HEK293 (cell line): ENCODE measurements around the gene CDK6.
A peak's percentile ranks its signal among the peaks of the same experiment; 100 is the strongest.

Experiments used
- CTCF ChIA-PET: fragments of 350-600 bp; formaldehyde crosslinking; extraction: SDS; loops from one replicate; lab custom pipeline; 2021; ENCODE audit warnings: antibody characterized with exemption; lab: Yijun Ruan, JAX
- POLR2A ChIA-PET: fragments of 300-600 bp; formaldehyde crosslinking; extraction: SDS; loops from one replicate; lab custom pipeline; 2020; ENCODE audit warnings: antibody characterized with exemption, inconsistent platforms; lab: Yijun Ruan, JAX
- H3K27ac ChIP-seq: fragments of 200-500 bp; sonication (Bioruptor generic); 2 replicates; pipeline ENCODE4 v1.5.1; 2014; ENCODE audit warnings: low read depth, low read length, control low read depth, inconsistent platforms; ENCODE audit errors: extremely low read depth
- H3K36me3 ChIP-seq, 2 experiments: fragments of 200-500 bp in 1 of 2; sonication (Bioruptor generic) in 1 of 2; 1 replicate in 1 of 2; 2 replicates in 1 of 2; pipeline ENCODE4 v1.5.1; 2014 to 2017; ENCODE audit warnings: inconsistent platforms in 2 of 2, low read length in 2 of 2; ENCODE audit not compliant: control insufficient read depth in 2 of 2, insufficient read depth in 1 of 2
- H3K4me1 ChIP-seq: fragments of 200-500 bp; sonication (Bioruptor generic); 2 replicates; pipeline ENCODE4 v1.5.1; 2014; ENCODE audit warnings: mild to moderate bottlenecking, low read length, inconsistent platforms; ENCODE audit not compliant: control insufficient read depth, insufficient read depth
- H3K4me3 ChIP-seq: 2 replicates; pipeline ENCODE4 v1.5.1; 2011; ENCODE audit warnings: low read depth, mild to moderate bottlenecking, control low read depth, low read length, moderate library complexity
- H3K9me3 ChIP-seq: fragments of 200-500 bp; sonication (Bioruptor generic); 2 replicates; pipeline ENCODE4 v1.5.1; 2014; ENCODE audit warnings: low read depth, low read length, inconsistent platforms; ENCODE audit not compliant: control insufficient read depth, insufficient read depth
- GLIS1 ChIP-seq: fragments of 450-650 bp; formaldehyde crosslinking; IDR thresholded peaks from 2 replicates; pipeline ENCODE4 v1.5.1; 2016; ENCODE audit warnings: missing biosample characterization, missing genetic modification characterization
- HOXC10 ChIP-seq: sonication (generic); formaldehyde crosslinking; IDR thresholded peaks from 2 replicates; pipeline ENCODE4 v1.8.1; 2023; ENCODE audit warnings: mild to moderate bottlenecking, missing genetic modification reagents
- IKZF3 ChIP-seq: fragments of 450-650 bp; IDR thresholded peaks from 2 replicates; pipeline ENCODE4 v1.5.0; 2018; ENCODE audit warnings: missing biosample characterization, mild to moderate bottlenecking, missing genetic modification characterization, moderate library complexity
- KLF9 ChIP-seq: fragments of 450-650 bp; formaldehyde crosslinking; IDR thresholded peaks from 2 replicates; pipeline ENCODE4 v1.5.1; 2016; ENCODE audit warnings: missing biosample characterization, missing genetic modification characterization, low read depth
- MYNN ChIP-seq: fragments of 450-650 bp; formaldehyde crosslinking; IDR thresholded peaks from 2 replicates; pipeline ENCODE4 v1.5.1; 2016; ENCODE audit warnings: missing biosample characterization, missing genetic modification characterization, borderline replicate concordance
- OSR2 ChIP-seq: fragments of 450-650 bp; formaldehyde crosslinking; IDR thresholded peaks from 2 replicates; pipeline ENCODE4 v1.5.1; 2016; ENCODE audit warnings: missing biosample characterization, missing genetic modification characterization
- SP2 ChIP-seq: fragments of 450-650 bp; formaldehyde crosslinking; IDR thresholded peaks from 2 replicates; pipeline ENCODE4 v1.5.1; 2016; ENCODE audit warnings: missing biosample characterization, missing genetic modification characterization
- YY1 ChIP-seq: fragments of 450-650 bp; formaldehyde crosslinking; IDR thresholded peaks from 2 replicates; pipeline ENCODE4 v1.5.1; 2018; ENCODE audit warnings: missing biosample characterization, missing genetic modification characterization
- ZIC2 ChIP-seq: fragments of 450-650 bp; formaldehyde crosslinking; IDR thresholded peaks from 2 replicates; pipeline ENCODE4 v1.5.1; 2016; ENCODE audit warnings: missing biosample characterization, missing genetic modification characterization
- ZNF174 ChIP-seq: fragments of 450-650 bp; formaldehyde crosslinking; IDR thresholded peaks from 2 replicates; pipeline ENCODE4 v1.5.0; 2017; ENCODE audit warnings: missing biosample characterization, mild to moderate bottlenecking, missing genetic modification characterization
- ZNF2 ChIP-seq: fragments of 450-650 bp; formaldehyde crosslinking; IDR thresholded peaks from 2 replicates; pipeline ENCODE4 v1.5.1; 2016; ENCODE audit warnings: missing biosample characterization, missing genetic modification characterization
- ZNF211 ChIP-seq: fragments of 450-650 bp; formaldehyde crosslinking; IDR thresholded peaks from 2 replicates; pipeline ENCODE4 v1.5.1; 2016; ENCODE audit warnings: low read depth, missing biosample characterization, missing genetic modification characterization
- ZNF274 ChIP-seq, 2 experiments: fragments of 200-500 bp in 1 of 2; fragments of 450-650 bp in 1 of 2; sonication (Bioruptor generic) in 1 of 2; formaldehyde crosslinking in 1 of 2; IDR thresholded peaks; 2 replicates each; pipeline versions ENCODE4 v1.5.1 to v1.6.1; 2014 to 2016; ENCODE audit warnings: borderline replicate concordance in 1 of 2, inconsistent platforms in 1 of 2, low read length in 1 of 2, missing biosample characterization in 1 of 2, missing genetic modification characterization in 1 of 2
- ZNF324 ChIP-seq: fragments of 450-650 bp; formaldehyde crosslinking; IDR thresholded peaks from 2 replicates; pipeline ENCODE4 v1.5.1; 2016; ENCODE audit warnings: missing biosample characterization, missing genetic modification characterization
- ZNF394 ChIP-seq: fragments of 450-650 bp; formaldehyde crosslinking; IDR thresholded peaks from 2 replicates; pipeline ENCODE4 v1.5.1; 2016; ENCODE audit warnings: missing biosample characterization, missing genetic modification characterization, mild to moderate bottlenecking, moderate library complexity, borderline replicate concordance
- ZNF404 ChIP-seq: fragments of 450-650 bp; formaldehyde crosslinking; IDR thresholded peaks from 2 replicates; pipeline ENCODE4 v1.5.1; 2017; ENCODE audit warnings: missing biosample characterization, missing genetic modification characterization
- ZNF426 ChIP-seq: fragments of 450-650 bp; formaldehyde crosslinking; IDR thresholded peaks from 2 replicates; pipeline ENCODE4 v1.5.1; 2017; ENCODE audit warnings: missing biosample characterization, missing genetic modification characterization, mild to moderate bottlenecking, inconsistent platforms, moderate library complexity
- ZNF521 ChIP-seq: fragments of 450-650 bp; formaldehyde crosslinking; IDR thresholded peaks from 2 replicates; pipeline ENCODE4 v1.5.1; 2017; ENCODE audit warnings: missing biosample characterization, mild to moderate bottlenecking, missing genetic modification characterization
- ZNF629 ChIP-seq: fragments of 450-650 bp; formaldehyde crosslinking; IDR thresholded peaks from 2 replicates; pipeline ENCODE4 v1.5.1; 2017; ENCODE audit warnings: missing biosample characterization, missing genetic modification characterization
- ZNF660 ChIP-seq: fragments of 450-650 bp; IDR thresholded peaks from 2 replicates; pipeline ENCODE4 v1.5.1; 2018; ENCODE audit warnings: missing biosample characterization, mild to moderate bottlenecking, missing genetic modification characterization
- ZNF707 ChIP-seq: fragments of 450-650 bp; formaldehyde crosslinking; IDR thresholded peaks from 2 replicates; pipeline ENCODE4 v1.5.1; 2016; ENCODE audit warnings: missing biosample characterization, missing genetic modification characterization
- ZNF791 ChIP-seq: fragments of 450-650 bp; formaldehyde crosslinking; IDR thresholded peaks from 2 replicates; pipeline ENCODE4 v1.5.1; 2016; ENCODE audit warnings: missing biosample characterization, missing genetic modification characterization
- TF ChIP-seq, protein P1 (sequence below): fragments of 450-650 bp; formaldehyde crosslinking; IDR thresholded peaks from 2 replicates; pipeline ENCODE4 v1.5.1; 2017; ENCODE audit warnings: missing biosample characterization, missing genetic modification characterization
- TF ChIP-seq, protein P2 (sequence below): fragments of 450-650 bp; formaldehyde crosslinking; IDR thresholded peaks from 2 replicates; pipeline ENCODE4 v1.5.1; 2016; ENCODE audit warnings: missing biosample characterization, missing genetic modification characterization
- TF ChIP-seq, protein P3 (sequence below): fragments of 450-650 bp; formaldehyde crosslinking; IDR thresholded peaks from 2 replicates; pipeline ENCODE4 v1.5.1; 2016; ENCODE audit warnings: missing biosample characterization, missing genetic modification characterization
- TF ChIP-seq, protein P4 (sequence below): fragments of 450-650 bp; formaldehyde crosslinking; IDR thresholded peaks from 2 replicates; pipeline ENCODE4 v1.5.1; 2016; ENCODE audit warnings: missing biosample characterization, missing genetic modification characterization
- TF ChIP-seq, protein P5 (sequence below): fragments of 450-650 bp; formaldehyde crosslinking; IDR thresholded peaks from 2 replicates; pipeline ENCODE4 v1.5.1; 2016; ENCODE audit warnings: missing biosample characterization, missing genetic modification characterization
- TF ChIP-seq, protein P6 (sequence below): fragments of 450-650 bp; formaldehyde crosslinking; IDR thresholded peaks from 2 replicates; pipeline ENCODE4 v1.5.1; 2017; ENCODE audit warnings: missing biosample characterization, missing genetic modification characterization
- TF ChIP-seq, protein P7 (sequence below): fragments of 450-650 bp; formaldehyde crosslinking; IDR thresholded peaks from 2 replicates; pipeline ENCODE4 v1.5.1; 2016; ENCODE audit warnings: missing biosample characterization, missing genetic modification characterization

The CDK6 gene

DNA sequence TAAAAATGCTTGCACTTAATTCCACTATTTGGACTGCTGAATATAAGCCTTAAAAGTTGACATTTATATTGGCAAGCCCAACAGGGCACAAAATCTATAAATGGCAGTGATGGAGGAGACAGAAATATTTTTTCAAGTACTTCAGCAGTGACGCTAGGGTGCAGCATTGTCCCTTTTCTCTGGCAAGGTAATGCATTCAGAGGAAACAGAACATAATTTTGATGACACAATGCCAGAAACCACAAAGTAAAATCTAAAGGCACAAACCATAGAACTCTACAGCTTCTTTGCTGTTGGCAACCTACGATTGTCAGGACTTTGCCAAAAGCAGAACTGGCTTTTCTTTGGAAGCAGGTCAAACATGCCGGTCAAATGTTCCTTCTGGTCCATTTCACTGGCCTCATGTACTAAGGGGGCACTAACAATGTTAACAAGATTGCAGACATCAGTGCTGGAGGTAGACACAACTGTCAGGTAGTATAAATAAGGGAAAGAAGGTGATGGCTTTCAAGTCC lies 215.3 kb downstream of the CDK6 start (continued):
- TF ChIP-seq ZNF274 (IDR thresholded peaks at IDR 0.05; ENCODE audit: low read length) (no peak), ZNF274 (tag by site-specific recombination; IDR thresholded peaks at IDR 0.05; ENCODE audit: borderline replicate concordance) (no peak), MYNN (tag by site-specific recombination) (no peak), SP2 (tag by site-specific recombination) (no peak), ZNF629 (peak; percentile 41; the same call in 1 of the 2 replicates), ZNF521 (tag by site-specific recombination) (no peak), ZNF324 (tag by site-specific recombination) (no peak), ZNF2 (tag by site-specific recombination) (peak; percentile 45; the same call in 1 of the 2 replicates), IKZF3 (tag by site-specific recombination) (no peak), ZNF660 (peak; percentile 64; the same call in 1 of the 2 replicates), ZNF394 (tag by site-specific recombination) (no peak)
- TF ChIP-seq, protein P1, sequence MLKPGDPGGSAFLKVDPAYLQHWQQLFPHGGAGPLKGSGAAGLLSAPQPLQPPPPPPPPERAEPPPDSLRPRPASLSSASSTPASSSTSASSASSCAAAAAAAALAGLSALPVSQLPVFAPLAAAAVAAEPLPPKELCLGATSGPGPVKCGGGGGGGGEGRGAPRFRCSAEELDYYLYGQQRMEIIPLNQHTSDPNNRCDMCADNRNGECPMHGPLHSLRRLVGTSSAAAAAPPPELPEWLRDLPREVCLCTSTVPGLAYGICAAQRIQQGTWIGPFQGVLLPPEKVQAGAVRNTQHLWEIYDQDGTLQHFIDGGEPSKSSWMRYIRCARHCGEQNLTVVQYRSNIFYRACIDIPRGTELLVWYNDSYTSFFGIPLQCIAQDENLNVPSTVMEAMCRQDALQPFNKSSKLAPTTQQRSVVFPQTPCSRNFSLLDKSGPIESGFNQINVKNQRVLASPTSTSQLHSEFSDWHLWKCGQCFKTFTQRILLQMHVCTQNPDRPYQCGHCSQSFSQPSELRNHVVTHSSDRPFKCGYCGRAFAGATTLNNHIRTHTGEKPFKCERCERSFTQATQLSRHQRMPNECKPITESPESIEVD (tag by site-specific recombination), result no peak
- TF ChIP-seq, protein P2, sequence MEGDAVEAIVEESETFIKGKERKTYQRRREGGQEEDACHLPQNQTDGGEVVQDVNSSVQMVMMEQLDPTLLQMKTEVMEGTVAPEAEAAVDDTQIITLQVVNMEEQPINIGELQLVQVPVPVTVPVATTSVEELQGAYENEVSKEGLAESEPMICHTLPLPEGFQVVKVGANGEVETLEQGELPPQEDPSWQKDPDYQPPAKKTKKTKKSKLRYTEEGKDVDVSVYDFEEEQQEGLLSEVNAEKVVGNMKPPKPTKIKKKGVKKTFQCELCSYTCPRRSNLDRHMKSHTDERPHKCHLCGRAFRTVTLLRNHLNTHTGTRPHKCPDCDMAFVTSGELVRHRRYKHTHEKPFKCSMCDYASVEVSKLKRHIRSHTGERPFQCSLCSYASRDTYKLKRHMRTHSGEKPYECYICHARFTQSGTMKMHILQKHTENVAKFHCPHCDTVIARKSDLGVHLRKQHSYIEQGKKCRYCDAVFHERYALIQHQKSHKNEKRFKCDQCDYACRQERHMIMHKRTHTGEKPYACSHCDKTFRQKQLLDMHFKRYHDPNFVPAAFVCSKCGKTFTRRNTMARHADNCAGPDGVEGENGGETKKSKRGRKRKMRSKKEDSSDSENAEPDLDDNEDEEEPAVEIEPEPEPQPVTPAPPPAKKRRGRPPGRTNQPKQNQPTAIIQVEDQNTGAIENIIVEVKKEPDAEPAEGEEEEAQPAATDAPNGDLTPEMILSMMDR (tag by site-specific recombination), result peak; percentile 43; the same call in 1 of the 2 replicates
- TF ChIP-seq, protein P3, sequence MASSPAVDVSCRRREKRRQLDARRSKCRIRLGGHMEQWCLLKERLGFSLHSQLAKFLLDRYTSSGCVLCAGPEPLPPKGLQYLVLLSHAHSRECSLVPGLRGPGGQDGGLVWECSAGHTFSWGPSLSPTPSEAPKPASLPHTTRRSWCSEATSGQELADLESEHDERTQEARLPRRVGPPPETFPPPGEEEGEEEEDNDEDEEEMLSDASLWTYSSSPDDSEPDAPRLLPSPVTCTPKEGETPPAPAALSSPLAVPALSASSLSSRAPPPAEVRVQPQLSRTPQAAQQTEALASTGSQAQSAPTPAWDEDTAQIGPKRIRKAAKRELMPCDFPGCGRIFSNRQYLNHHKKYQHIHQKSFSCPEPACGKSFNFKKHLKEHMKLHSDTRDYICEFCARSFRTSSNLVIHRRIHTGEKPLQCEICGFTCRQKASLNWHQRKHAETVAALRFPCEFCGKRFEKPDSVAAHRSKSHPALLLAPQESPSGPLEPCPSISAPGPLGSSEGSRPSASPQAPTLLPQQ, result no peak

DNA sequence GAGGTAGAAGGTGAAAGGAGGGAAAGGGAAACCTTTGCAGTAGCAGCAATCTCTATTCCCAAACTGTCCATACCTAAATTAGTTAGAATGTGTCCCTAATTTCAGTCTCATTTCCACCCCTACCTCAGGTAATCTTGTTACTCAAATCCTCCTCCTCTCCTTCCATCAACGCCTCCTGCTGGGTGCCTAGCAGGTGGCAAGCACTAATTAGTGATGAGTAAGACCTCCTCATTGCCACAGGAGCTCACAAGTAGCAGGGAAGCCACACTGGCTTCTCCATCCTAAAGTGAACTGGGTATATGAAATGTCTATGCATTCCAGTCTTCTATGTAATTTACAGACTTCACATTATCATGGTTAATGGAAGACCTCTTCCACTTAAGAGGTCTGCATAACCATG lies 220.5 kb downstream of the CDK6 start:
- peaks cover 0 to 25% of the 10 kb centered on the region in 2 experiments; a peak in 1 of 3 replicates for H3K36me3 ChIP-seq
- CTCF ChIA-PET, result interaction anchor here (1.0 kb wide), 1 partner anchor 444 kb away, joined by 3 read pairs; no protein-coding TSS in a partner anchor
- H3K27ac ChIP-seq, result no peak overlapping the region
- H3K4me3 ChIP-seq, result no peak overlapping the region
- POLR2A ChIA-PET, result no interaction called here
- H3K9me3 ChIP-seq, result no peaks in the 10 kb centered on the region
- no peaks in the 10 kb centered on the region for H3K4me1 ChIP-seq
- TF ChIP-seq, protein P4, sequence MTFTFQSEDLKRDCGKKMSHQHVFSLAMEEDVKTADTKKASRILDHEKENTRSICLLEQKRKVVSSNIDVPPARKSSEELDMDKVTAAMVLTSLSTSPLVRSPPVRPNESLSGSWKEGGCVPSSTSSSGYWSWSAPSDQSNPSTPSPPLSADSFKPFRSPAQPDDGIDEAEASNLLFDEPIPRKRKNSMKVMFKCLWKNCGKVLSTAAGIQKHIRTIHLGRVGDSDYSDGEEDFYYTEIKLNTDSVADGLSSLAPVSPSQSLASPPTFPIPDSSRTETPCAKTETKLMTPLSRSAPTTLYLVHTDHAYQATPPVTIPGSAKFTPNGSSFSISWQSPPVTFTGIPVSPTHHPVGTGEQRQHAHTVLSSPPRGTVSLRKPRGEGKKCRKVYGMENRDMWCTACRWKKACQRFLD (tag by site-specific recombination), result no peak
- TF ChIP-seq GLIS1 (peak; percentile 87), ZNF211 (no peak), ZNF791 (no peak), ZNF707 (tag by site-specific recombination) (no peak), ZNF404 (tag by site-specific recombination) (no peak), HOXC10 (CRISPR knock-in tag) (no peak), OSR2 (tag by site-specific recombination) (peak; percentile 73), ZIC2 (tag by site-specific recombination) (0 out of 2 replicates have a peak, but pooled peaks have one; percentile 16), ZNF426 (no peak), KLF9 (tag by site-specific recombination) (no peak), YY1 (tag by site-specific recombination) (no peak), ZNF174 (tag by site-specific recombination) (no peak)
- TF ChIP-seq, protein P5, sequence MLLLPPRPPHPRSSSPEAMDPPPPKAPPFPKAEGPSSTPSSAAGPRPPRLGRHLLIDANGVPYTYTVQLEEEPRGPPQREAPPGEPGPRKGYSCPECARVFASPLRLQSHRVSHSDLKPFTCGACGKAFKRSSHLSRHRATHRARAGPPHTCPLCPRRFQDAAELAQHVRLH (tag by site-specific recombination), result no peak
- TF ChIP-seq, protein P6, sequence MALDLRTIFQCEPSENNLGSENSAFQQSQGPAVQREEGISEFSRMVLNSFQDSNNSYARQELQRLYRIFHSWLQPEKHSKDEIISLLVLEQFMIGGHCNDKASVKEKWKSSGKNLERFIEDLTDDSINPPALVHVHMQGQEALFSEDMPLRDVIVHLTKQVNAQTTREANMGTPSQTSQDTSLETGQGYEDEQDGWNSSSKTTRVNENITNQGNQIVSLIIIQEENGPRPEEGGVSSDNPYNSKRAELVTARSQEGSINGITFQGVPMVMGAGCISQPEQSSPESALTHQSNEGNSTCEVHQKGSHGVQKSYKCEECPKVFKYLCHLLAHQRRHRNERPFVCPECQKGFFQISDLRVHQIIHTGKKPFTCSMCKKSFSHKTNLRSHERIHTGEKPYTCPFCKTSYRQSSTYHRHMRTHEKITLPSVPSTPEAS (tag by site-specific recombination), result no peak
- TF ChIP-seq, protein P7, sequence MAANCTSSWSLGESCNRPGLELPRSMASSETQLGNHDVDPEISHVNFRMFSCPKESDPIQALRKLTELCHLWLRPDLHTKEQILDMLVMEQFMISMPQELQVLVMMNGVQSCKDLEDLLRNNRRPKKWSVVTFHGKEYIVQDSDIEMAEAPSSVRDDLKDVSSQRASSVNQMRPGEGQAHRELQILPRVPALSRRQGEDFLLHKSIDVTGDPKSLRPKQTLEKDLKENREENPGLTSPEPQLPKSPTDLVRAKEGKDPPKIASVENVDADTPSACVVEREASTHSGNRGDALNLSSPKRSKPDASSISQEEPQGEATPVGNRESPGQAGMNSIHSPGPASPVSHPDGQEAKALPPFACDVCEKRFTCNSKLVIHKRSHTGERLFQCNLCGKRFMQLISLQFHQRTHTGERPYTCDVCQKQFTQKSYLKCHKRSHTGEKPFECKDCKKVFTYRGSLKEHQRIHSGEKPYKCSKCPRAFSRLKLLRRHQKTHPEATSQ (tag by site-specific recombination), result no peak
